Mononuclear cell (primary cell): Measurements from ENCODE around the gene PIK3CG. TPM values are rescaled to one million over a fixed set of nuclear protein-coding genes. Genes with fewer than 3 reads are reported as not detected.
A peak's percentile ranks its signal among the peaks of the same experiment; 100 is the strongest.
"Not testable (repeated sequence)": the region's sequence is repeated elsewhere in the genome, so short reads cannot be mapped to it uniquely, and the experiment has no call there.

Experiments
- H3K27me3 ChIP-seq: 2 replicates; pipeline ENCODE4 v1.6.0; 2011; ENCODE audit warnings: low read length, control low read depth; ENCODE audit not compliant: insufficient read depth
- H3K4me1 ChIP-seq: 2 replicates; pipeline ENCODE4 v1.5.1; 2011; ENCODE audit warnings: mild to moderate bottlenecking, low read length, control low read depth; ENCODE audit not compliant: insufficient read depth
- H3K4me3 ChIP-seq: 2 replicates; pipeline ENCODE4 v1.5.1; 2011; ENCODE audit warnings: mild to moderate bottlenecking, low read length, moderate library complexity
- H3K9me3 ChIP-seq: 2 replicates; pipeline ENCODE4 v1.5.1; 2011; ENCODE audit warnings: low read depth, mild to moderate bottlenecking, control low read depth, low read length
- total RNA-seq: library from RNA; depleted of rRNA; stranded (reverse); fragments of >200 nt; gene quantifications from one replicate; pipeline ENCODE4 v1.2.3, GENCODE V29; 2012

Gene PIK3CG
- total RNA-seq, 1 donor: 81.3 TPM

- no peaks in the 10 kb centered on the region for H3K9me3 ChIP-seq
- H3K27me3 ChIP-seq: no peaks in the 10 kb centered on the region
- H3K4me1 ChIP-seq: no peaks in the 10 kb centered on the region
- H3K4me3 ChIP-seq: no peak overlapping the region
These were observed 20.6 kb upstream of the PIK3CG start for GRCh38 chr7:106844279-106844997.

- Histone ChIP-seq H3K4me3 (no peak overlapping the region), H3K4me1 (no peaks in the 10 kb centered on the region), H3K27me3 (no peaks in the 10 kb centered on the region), H3K9me3 (no peaks in the 10 kb centered on the region)
These were observed 17.0 kb upstream of the PIK3CG start for GRCh38 chr7:106848049-106848448.

- Histone ChIP-seq H3K4me3 (no peak overlapping the region), H3K4me1 (no peaks in the 10 kb centered on the region), H3K9me3 (no peaks in the 10 kb centered on the region), H3K27me3 (no peaks in the 10 kb centered on the region)
These were observed 16.1 kb upstream of the PIK3CG start for GRCh38 chr7:106848851-106849442.

GRCh38 chr7:106851632-106852031, 13.4 kb upstream of the PIK3CG start:
- not testable (repeated sequence) for H3K9me3 ChIP-seq, H3K4me1 ChIP-seq, H3K27me3 ChIP-seq, H3K4me3 ChIP-seq

- H3K27me3 ChIP-seq: no peaks in the 10 kb centered on the region
- no peak overlapping the region for H3K4me3 ChIP-seq
- H3K4me1 ChIP-seq: peaks cover 5% of the 10 kb centered on the region
- no peaks in the 10 kb centered on the region for H3K9me3 ChIP-seq
These were observed 11.7 kb upstream of the PIK3CG start for GRCh38 chr7:106853250-106853908.

GRCh38 chr7:106855540-106856132, 9.4 kb upstream of the PIK3CG start:
- no peaks in the 10 kb centered on the region for H3K9me3 ChIP-seq
- H3K27me3 ChIP-seq: no peaks in the 10 kb centered on the region
- H3K4me1 ChIP-seq: peaks cover 25% of the 10 kb centered on the region
- H3K4me3 ChIP-seq: no peak overlapping the region

- Histone ChIP-seq H3K4me3 (no peak overlapping the region), H3K4me1 (peaks cover 41% of the 10 kb centered on the region), H3K9me3 (no peaks in the 10 kb centered on the region), H3K27me3 (no peaks in the 10 kb centered on the region)
These were observed 6.2 kb upstream of the PIK3CG start for GRCh38 chr7:106858618-106859532.

GRCh38 chr7:106862317-106863089, 2.6 kb upstream of the PIK3CG start:
- Histone ChIP-seq H3K27me3 (no peaks in the 10 kb centered on the region), H3K4me1 (peaks cover 59% of the 10 kb centered on the region), H3K9me3 (no peaks in the 10 kb centered on the region), H3K4me3 (no peak overlapping the region)

- no peaks in the 10 kb centered on the region for H3K9me3 ChIP-seq
- no peaks in the 10 kb centered on the region for H3K27me3 ChIP-seq
- no peak overlapping the region for H3K4me3 ChIP-seq
- peaks cover 63% of the 10 kb centered on the region for H3K4me1 ChIP-seq
These were observed 1.6 kb upstream of the PIK3CG start for GRCh38 chr7:106863274-106863997.

- no peaks in the 10 kb centered on the region for H3K9me3 ChIP-seq
- peak overlapping the region; percentile 70 for H3K4me3 ChIP-seq
- H3K4me1 ChIP-seq: peaks cover 63% of the 10 kb centered on the region
- no peaks in the 10 kb centered on the region for H3K27me3 ChIP-seq
These were observed 592 bp upstream of the PIK3CG start for GRCh38 chr7:106864298-106865081.

- Histone ChIP-seq H3K4me3 (peak overlapping the region; percentile 70), H3K4me1 (peaks cover 66% of the 10 kb centered on the region), H3K9me3 (no peaks in the 10 kb centered on the region), H3K27me3 (no peaks in the 10 kb centered on the region)
These were observed 1.5 kb downstream of the PIK3CG start for GRCh38 chr7:106866298-106867281.
